Posterior cingulate gyrus (tissue), 11 donors: ENCODE results near the gene ZNF532.
"Not testable (repeated sequence)": the region's sequence is repeated elsewhere in the genome, so short reads cannot be mapped to it uniquely, and the experiment has no call there.

ENCODE experiments used
- DNase-seq, 10 donors: peaks; one replicate each; pipeline versions ENCODE4 v3.0.0 to v3.0.0-alpha.2; 2020 to 2021; ENCODE audit warnings: mixed read lengths in 3 of 10
- intact Hi-C: fragments of 100-400 bp; cut with DNase I; formaldehyde crosslinking; loops from one replicate; pipeline ENCODE4 v1.15.1; 2023

ZNF532 gene, protein sequence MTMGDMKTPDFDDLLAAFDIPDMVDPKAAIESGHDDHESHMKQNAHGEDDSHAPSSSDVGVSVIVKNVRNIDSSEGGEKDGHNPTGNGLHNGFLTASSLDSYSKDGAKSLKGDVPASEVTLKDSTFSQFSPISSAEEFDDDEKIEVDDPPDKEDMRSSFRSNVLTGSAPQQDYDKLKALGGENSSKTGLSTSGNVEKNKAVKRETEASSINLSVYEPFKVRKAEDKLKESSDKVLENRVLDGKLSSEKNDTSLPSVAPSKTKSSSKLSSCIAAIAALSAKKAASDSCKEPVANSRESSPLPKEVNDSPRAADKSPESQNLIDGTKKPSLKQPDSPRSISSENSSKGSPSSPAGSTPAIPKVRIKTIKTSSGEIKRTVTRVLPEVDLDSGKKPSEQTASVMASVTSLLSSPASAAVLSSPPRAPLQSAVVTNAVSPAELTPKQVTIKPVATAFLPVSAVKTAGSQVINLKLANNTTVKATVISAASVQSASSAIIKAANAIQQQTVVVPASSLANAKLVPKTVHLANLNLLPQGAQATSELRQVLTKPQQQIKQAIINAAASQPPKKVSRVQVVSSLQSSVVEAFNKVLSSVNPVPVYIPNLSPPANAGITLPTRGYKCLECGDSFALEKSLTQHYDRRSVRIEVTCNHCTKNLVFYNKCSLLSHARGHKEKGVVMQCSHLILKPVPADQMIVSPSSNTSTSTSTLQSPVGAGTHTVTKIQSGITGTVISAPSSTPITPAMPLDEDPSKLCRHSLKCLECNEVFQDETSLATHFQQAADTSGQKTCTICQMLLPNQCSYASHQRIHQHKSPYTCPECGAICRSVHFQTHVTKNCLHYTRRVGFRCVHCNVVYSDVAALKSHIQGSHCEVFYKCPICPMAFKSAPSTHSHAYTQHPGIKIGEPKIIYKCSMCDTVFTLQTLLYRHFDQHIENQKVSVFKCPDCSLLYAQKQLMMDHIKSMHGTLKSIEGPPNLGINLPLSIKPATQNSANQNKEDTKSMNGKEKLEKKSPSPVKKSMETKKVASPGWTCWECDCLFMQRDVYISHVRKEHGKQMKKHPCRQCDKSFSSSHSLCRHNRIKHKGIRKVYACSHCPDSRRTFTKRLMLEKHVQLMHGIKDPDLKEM (N-terminal part only)

DNA sequence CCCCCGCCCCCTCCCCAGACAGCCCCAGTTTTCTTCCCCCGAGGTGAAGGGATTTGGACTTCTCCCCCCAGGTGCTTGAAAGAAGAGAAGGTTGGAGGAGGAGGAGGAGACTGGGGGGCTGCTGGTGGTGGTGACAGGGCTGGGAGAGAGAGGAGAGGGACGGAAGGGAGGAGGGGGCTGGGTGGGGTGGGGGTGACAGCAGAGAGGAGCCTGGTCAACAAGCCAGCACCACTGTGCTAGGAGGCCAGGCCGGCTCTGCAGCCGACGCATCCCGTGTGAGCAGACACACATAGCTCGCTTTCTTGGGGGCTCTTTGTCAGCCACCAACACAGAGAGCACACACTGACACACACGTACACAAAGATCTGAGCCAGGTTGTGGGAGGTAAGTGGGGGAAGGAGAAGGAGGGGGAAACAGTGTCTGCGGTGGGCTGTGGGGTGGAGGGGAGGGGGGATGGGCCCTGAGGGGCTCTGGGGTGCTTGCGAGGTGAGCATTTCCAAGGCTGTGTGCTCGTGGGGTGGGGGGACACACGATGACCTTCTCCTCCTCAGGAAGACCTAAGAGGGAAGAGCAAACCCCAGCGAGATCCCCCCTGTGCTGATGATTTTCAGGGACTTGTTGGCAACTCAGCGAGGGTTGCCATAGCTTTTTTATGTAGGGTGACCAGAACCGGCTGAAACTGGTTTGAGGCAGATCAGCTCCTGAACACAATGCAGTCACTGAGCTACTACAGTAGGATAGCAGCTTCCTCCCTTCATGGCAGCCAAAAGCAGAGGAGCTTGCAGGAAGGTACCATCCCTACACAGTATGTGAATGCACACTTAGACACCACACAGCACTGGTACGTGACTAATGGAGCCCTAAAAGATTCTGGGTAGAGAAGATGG, at the start of gene ZNF532:
ZNF532 (plus strand) TSS at position 732 of the 887 bp plus-strand sequence. CDS start 53,411 bp downstream, outside the sequence.
- intact Hi-C loops, result loop anchor here (5.0 kb wide), 1 partner anchor 193 kb away; no protein-coding TSS in a partner anchor
- DNase-seq, result peak in 9 of 10 donors; percentile 52 to 91 (median 70)

DNA sequence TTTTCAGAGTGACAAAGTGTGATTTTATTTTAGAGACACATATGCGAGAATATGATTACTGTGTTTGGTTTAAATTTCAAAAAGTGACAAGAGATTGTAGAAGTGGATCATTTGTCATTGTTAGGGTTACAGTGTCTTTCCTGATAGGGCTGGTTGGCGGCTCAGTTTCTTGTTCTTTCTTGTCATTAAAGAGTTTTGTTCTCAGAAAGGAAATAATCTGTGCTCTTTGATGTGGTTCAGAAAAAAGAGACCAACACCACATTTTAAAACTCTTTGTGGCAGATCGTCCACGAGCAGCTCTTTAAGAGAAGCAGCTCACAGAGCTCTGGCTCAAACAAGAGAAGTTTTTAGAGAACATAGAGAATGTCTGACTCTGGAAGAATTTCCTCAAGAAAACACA, 45.6 kb upstream of the ZNF532 start:
- DNase-seq, result no peak
- intact Hi-C loops, result no loop called here

DNA sequence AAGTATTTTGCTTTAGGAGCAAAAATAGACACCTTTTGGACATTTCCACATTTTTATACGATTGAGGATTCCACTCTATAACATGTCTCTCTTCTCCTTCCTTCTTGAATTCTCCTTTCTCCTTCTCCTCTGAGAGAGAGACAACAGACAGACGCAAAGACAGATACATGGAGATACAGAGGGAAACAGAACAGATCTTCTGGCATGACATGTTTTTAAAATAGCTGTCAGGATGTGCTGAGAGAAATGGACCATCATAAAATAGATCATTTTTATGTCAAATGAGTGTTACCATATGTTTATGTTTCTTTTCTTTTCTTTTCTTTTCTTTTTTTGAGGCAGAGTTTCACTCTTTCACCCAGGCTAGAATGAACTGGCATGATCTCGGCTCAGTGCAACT, 44.4 kb upstream of the ZNF532 start:
- intact Hi-C loops, result no loop called here
- no peak for DNase-seq

DNA sequence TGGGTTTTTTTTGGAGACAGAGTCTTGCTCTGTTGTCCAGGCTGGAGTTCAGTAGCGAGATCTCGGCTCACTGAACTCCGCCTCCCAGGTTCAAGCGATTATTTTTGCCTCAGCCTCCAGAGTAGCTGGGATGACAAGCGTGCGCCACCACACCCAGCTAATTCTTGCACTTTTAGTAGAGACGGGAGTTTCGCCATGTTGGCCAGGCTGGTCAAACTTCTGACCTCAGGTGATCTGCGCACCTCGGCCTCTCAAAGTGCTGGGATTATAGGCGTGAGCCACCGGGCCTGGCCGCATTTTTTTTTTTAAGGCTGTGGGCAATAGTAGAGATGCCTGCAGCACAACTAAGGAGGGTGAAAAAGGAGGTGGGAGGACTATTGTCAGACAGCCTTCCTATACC, 41.7 kb upstream of the ZNF532 start:
- intact Hi-C loops, result no loop called here
- peak in 1 of 10 donors; percentile 69 for DNase-seq

DNA sequence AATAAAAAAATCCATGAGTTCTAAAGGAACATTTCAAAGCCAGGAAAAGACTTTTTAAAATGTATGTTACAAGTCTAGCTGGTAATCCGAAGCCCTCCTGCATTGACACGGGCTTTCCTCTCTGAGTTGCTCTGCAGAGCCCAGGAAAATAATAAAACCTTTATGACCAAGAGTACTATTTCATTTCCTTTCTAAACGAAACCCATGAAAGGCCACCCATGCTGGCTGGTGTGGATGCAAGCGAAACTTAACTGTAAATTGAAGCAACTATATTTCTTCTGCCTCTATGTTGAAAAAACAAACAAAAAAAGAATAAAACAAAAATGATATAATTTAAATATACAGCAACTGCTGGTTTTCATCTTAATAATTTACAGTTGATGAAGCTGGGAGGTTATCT, 41.3 kb upstream of the ZNF532 start:
- no peak for DNase-seq
- intact Hi-C loops, result no loop called here

DNA sequence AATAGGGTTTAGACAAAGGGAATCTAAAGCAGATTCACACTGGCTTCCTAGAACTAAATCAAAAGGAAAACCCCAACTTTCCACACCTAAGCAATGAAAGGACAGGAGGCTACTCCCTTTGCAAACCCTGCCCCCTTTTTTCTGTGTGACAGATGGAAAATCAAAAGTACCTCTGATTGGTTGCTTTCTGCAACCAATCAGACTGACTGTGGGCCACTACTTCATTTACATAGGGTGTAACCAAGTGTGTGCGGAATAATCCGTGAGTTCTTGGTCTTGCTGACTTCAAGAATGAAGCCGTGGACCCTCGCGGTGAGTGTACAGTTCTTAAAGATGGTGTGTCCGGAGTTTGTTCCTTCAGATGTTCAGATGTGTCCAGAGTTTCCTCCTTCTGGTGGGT, 37.8 kb upstream of the ZNF532 start:
- intact Hi-C loops, DNase-seq: not testable (repeated sequence)

DNA sequence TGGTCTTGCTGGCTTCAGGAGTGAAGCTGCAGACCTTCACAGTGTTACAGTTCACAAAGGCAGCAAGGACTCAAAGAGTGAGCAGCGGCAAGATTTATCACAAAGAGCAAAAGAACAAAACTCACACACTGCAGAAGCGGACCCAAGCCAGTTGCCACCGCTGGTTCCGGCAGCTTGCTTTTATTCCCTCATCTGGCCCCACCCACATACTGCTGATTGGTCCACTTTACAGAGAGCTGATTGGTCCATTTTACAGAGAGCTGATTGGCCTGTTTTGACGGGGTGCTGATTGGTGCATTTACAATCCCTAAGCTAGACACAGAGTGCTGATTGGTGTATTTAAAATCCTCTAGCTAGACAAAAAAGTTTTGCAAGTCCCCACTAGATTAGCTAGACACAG, 37.2 kb upstream of the ZNF532 start:
- intact Hi-C loops, result no loop called here
- DNase-seq, result no peak

DNA sequence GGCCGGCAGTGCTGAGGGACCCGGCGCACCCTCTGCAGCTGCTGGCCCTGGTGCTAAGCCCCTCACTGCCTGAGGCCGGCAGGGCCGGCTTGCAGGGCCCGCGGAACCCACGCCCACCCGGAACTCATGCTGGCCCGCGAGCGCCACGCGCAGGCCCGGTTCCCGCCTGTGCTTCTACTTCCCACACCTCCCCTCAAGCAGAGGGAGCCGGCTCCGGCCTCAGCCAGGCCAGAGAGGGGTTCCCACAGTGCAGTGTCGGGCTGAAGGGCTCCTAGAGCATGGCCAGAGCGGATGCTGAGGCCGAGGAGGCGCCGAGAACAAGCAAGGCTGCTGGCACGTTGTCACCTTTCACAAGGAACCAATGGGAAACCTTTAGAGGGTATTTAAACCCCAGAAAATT, 36.8 kb upstream of the ZNF532 start:
- DNase-seq, result peak in 1 of 10 donors; percentile 76
- intact Hi-C loops, result no loop called here

DNA sequence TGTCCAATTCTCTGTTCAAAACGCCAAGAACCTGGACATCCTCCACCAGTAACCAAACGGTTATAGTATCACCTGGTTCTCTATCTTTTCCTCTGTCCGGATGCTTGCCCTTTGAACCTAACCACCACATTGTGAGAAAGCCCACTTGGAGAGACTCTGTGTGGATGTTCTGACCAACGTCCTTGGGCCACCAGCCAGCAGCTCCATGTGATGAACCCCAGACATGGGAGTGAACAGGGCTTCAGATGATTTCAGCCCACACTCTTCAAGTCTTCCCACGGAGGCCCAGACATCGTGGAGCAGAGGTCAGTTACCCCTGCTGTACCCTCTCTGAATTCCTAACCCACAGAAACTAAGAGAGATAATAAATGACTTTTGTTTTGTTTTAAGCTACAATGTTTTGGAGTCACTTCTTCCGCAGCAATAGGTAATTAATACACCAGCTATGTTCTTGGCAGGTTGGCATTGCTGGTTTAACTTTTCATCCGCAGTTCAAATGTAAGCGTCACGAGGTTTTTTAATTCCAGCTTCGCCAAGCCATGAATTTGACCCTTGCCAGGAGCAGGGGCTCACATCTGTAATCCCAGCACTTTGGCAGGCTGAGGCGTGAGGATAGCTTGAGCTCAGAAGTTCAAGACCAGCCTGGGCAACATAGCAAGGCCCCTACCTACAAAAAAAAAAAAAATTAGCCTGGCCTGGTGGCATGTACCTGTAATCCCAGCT, 36.1 kb upstream of the ZNF532 start:
- peak in 1 of 10 donors; percentile 38 for DNase-seq
- intact Hi-C loops, result no loop called here

DNA sequence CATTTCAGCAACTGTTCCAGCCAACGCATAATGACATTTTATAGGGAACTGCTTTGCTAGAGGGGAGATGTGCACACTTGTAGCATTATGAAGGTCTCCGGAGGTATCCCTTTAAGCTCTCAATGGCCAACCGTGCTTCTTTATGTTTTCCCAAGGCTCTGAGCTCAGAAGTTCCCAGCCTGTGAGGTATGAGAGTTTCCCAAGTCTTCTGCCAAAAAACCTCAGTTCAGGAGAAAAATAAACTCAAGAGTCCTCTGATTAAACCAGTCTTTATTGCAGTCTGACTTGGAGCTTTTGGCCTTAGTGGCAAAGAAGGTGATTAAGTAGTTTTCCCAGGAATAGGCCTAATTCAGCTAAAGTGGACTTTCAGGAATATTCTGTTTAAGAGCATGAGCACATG, 35.4 kb upstream of the ZNF532 start:
- intact Hi-C loops, result no loop called here
- DNase-seq, result no peak

DNA sequence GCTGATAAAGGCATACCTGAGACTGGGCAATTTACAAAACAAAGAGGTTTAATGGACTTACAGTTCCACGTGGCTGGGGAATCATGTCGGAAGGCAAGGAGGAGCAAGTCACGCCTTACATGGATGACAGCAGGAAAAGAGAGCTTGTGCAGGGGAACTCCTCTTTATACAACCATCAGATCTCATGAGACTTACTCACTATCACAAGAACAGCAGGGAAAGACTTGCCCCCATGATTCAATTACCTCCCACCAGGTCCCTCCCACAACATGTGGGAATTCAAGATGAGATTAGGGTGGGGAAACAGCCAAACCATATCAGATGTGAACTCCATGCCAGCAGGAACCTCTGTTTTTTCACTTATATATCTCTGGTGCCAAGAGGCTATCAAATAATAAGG, 34.8 kb upstream of the ZNF532 start:
- DNase-seq, result peak in 1 of 10 donors; percentile 7
- intact Hi-C loops, result not testable (repeated sequence)

DNA sequence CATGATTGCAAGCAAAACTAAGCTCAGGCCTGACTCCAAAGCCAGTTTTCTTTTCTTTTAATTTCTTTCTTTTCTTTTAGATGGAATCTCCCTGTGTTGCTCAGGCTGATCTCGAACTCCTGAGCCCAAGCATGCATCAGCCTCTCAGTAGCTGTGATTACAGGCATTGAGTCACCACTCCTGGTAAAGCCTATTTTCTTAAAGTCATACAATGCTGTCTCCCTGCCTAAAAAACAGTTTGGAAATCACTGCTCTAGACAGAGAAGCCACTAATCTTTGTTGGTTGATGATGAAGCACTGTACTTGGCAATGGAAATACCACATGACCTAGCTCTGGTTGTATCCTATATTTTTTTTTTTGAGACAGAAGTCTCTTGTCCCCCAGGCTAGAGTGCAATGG, 33.1 kb upstream of the ZNF532 start:
- intact Hi-C loops, result no loop called here
- DNase-seq, result no peak

DNA sequence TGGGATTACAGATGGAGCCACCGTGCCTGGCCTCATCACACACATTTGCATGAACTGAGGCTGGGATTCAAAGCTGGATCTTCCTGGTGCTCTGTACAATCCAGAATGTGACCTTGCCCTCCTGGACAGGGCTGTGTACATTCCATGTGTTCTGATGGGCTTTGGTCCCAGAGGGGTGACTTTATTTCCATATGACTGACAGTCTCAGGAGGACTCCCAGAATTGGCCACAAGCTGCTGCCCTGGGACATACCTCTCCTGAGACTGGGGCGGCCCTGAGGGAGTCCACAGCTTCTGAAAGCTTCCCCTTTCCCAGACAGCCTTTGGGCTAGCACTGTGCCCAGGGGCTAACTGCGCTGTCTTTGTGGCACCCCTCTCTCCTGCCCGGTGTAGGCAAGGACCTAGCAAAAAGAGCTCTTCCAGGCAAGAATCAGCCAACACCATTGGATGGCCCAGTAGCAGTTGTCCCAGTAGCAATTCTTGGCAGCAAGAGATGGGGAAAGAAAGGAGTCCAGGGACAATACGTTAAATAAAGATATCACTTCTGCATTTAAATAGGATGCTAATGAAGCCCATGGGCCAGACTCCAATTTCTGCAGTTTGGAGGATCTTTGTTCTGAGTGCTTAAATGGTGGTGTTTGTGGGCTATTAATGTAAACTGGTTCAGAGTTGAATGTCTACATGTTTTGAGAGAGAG, 26.4 kb upstream of the ZNF532 start:
- peak in 1 of 10 donors; percentile 44 for DNase-seq
- intact Hi-C loops, result no loop called here

DNA sequence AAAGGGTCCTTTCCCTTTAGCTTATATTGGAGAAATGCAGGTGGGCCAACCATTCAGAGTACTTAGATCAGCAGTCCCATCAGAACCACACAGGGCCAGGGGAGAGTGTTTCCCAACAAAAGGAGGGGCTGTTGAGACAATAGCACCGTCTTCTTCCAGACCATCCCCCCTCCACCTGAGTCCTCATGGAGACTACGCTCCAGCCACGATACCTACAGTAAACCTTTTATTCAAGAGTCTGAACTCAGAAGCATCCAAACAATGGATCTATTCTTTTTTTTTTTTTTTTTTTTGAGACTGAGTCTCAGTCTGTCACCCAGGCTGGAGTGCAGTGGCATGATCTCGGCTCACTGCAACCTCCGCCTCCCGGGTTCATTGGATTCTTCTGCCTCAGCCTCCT, 25.7 kb upstream of the ZNF532 start:
- DNase-seq, result peak in 1 of 10 donors; percentile 39

DNA sequence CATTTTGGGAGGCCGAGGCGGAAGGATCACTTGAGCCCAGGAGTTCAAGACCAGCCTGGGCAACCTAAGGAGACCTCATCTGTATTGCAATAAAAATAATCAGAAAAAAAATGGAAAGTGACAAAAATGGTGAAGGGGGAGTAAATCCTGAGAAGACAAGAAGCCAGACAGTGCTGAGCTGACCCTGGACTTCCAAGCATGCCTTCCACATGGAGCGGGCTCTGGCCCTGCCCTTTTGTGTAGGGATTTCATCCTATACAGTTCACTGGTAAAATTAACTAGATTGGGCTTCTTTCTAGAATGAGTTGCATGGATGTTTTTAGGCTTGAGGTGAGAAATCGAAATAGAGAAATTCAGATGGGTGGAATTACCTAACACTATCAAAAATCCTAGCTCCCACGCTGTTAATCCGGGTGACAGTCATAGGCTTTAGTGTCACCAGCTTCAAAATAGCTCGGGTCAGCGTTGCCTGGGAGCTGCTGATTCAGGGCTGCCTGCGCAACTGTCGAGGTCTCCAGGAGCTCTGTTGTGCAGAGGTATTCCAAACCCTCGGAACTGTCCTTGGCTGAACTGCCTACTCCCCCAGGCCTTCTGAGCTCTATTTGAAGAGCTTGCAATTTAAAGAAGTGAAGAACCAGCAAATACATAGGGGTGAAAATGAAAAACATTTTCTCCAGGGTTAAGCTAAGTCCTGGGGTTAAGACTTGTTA, 21.5 kb upstream of the ZNF532 start:
- intact Hi-C loops, result no loop called here
- DNase-seq, result peak in 2 of 10 donors; percentile 30 to 37

More for the DNA sequence above, 25.7 kb upstream of the ZNF532 start:
- intact Hi-C loops, result no loop called here

DNA sequence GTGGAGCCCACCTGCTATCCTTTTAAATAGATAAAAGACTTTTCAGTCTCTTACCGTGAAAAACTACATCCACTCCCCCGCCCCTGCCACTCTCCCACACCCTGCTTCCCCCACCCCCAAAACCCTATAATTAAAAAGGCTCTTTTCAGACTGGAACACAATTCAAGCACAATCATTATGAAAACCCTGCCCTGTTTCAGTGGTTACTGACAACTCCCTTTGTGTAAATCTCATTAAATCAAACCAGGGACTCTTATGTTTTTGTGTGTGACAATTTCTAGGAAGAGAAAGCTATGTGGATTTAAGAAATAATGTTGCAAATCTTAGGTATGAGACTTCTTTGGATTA, 21.0 kb upstream of the ZNF532 start:
- intact Hi-C loops, result no loop called here
- DNase-seq, result no peak

DNA sequence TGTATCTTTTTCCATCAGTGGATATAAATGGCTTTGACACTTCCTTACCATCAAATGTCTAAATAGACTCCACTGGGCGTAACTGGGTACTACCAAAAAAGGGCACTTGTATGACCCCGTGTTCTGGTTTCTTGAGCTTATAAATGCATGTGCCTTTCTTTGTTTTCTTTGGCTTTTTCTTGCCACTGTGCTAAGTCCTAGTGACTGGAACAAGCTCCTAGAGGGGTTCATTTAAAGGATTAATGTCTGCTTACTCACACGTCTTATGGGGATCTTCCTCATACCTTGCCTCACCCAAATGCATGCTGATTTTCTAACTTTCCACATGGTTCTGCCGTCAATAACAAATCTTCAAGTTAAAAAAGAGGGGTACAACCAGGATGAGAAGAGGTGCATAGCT, 19.8 kb upstream of the ZNF532 start:
- no peak for DNase-seq
- intact Hi-C loops, result no loop called here
